HepG2 (cell line): ENCODE data around the gene L2HGDH. TPM values are rescaled to one million over a fixed set of nuclear protein-coding genes. Genes with fewer than 3 reads are reported as not detected.

Experiments
- ATAC-seq: fragments of 200-7000 bp; cut with Tn5 transposase; 3 replicates; pipeline ENCODE4 v1.9.1; 2020; ENCODE audit warnings: mild to moderate bottlenecking, moderate library complexity
- BruUV-seq: library from RNA; stranded (reverse); fragments of 400-500 nt; replicated peaks from 2 replicates; lab custom pipeline; 2021; lab: Mats Ljungman, UMichigan
- CTCF ChIA-PET: fragments of 300-600 bp; formaldehyde crosslinking; extraction: SDS; loops from one replicate; lab custom pipeline; 2021; ENCODE audit warnings: low total read pairs, inconsistent platforms, low intra/inter-chr PET ratio; lab: Yijun Ruan, JAX
- POLR2A ChIA-PET: fragments of 350-600 bp; sonication (Branson Sonifier 250); formaldehyde crosslinking; loops from one replicate; lab custom pipeline; 2020; ENCODE audit warnings: antibody characterized with exemption, inconsistent platforms; lab: Yijun Ruan, JAX
- DNase-seq: peaks from one replicate; pipeline ENCODE4 v3.0.0-alpha.2; 2015; ENCODE audit warnings: low spot score
- FAIRE-seq: peaks from 3 replicates; lab custom pipeline; 2011; peaks lifted over from hg19 to GRCh38; lab: Jason Lieb, UNC
- H2AFZ ChIP-seq: one replicate; pipeline ENCODE4 v1.6.1; 2011; ENCODE audit warnings: low read length, inconsistent platforms
- H3K27ac ChIP-seq: fragments of 300-600 bp; 3 replicates; pipeline ENCODE4 v1.8.0; 2011; ENCODE audit warnings: mixed run types, mild to moderate bottlenecking, mixed read lengths, low read length, inconsistent platforms; ENCODE audit not compliant: insufficient read depth; ENCODE audit errors: extremely low read length
- H3K27me3 ChIP-seq, 2 experiments: fragments of 200-600 bp in 1 of 2; 2 replicates in 1 of 2; 3 replicates in 1 of 2; pipeline versions ENCODE4 v1.6.0 to v1.8.0; 2011; ENCODE audit warnings: low read length in 2 of 2, mild to moderate bottlenecking in 2 of 2, moderate library complexity in 2 of 2, inconsistent platforms in 1 of 2; ENCODE audit not compliant: insufficient read depth in 2 of 2, control insufficient read depth in 1 of 2
- H3K36me3 ChIP-seq, 2 experiments: fragments of 200-600 bp in 1 of 2; replicated peaks in 1 of 2; 2 replicates in 1 of 2; 3 replicates in 1 of 2; pipeline versions ENCODE4 v1.5.1 to v1.8.0; 2011; ENCODE audit warnings: low read length in 2 of 2, inconsistent platforms in 1 of 2; ENCODE audit not compliant: insufficient read depth in 2 of 2, control insufficient read depth in 1 of 2
- H3K4me1 ChIP-seq: 2 replicates; pipeline ENCODE4 v1.5.1; 2012; ENCODE audit warnings: low read length, inconsistent platforms; ENCODE audit not compliant: insufficient read depth
- H3K4me2 ChIP-seq: 2 replicates; pipeline ENCODE4 v1.6.0; 2011; ENCODE audit warnings: low read depth, low read length, inconsistent platforms
- H3K4me3 ChIP-seq, 3 experiments: fragments of 200-600 bp in 1 of 3; sonication (generic), shearing (Covaris generic) in 1 of 3; replicated peaks in 1 of 3; 2 replicates each; pipeline ENCODE4 v1.5.1; 2011 to 2016; ENCODE audit warnings: low read length in 3 of 3, inconsistent platforms in 2 of 3, low read depth in 2 of 3, mild to moderate bottlenecking in 2 of 3, control low read depth in 1 of 3, mixed read lengths in 1 of 3; ENCODE audit not compliant: insufficient read depth in 1 of 3
- H3K79me2 ChIP-seq: one replicate; pipeline ENCODE4 v1.6.1; 2011; ENCODE audit warnings: low read length, inconsistent platforms; ENCODE audit not compliant: insufficient read depth
- H3K9ac ChIP-seq: 2 replicates; pipeline ENCODE4 v1.6.0; 2011; ENCODE audit warnings: mild to moderate bottlenecking, low read depth, low read length, inconsistent platforms; ENCODE audit not compliant: insufficient read depth
- H3K9me3 ChIP-seq: 2 replicates; pipeline ENCODE4 v1.5.1; 2012; ENCODE audit warnings: mild to moderate bottlenecking, low read length
- H4K20me1 ChIP-seq: 2 replicates; pipeline ENCODE4 v1.6.0; 2011; ENCODE audit warnings: inconsistent platforms, mild to moderate bottlenecking, low read length, moderate library complexity; ENCODE audit not compliant: insufficient read depth
- GPN1 ChIP-seq: sonication (generic); formaldehyde crosslinking; IDR thresholded peaks from 2 replicates; pipeline ENCODE4 v1.5.1; 2020; ENCODE audit warnings: missing genetic modification reagents, borderline replicate concordance
- HDAC2 ChIP-seq: sonication (generic); formaldehyde crosslinking; IDR thresholded peaks from 2 replicates; pipeline ENCODE4 v1.4.0; 2020; ENCODE audit warnings: missing genetic modification reagents
- KDM5A ChIP-seq: fragments of 200-600 bp; sonication (generic); IDR thresholded peaks from 2 replicates; pipeline ENCODE4 v1.7.0; 2018; ENCODE audit warnings: antibody characterized with exemption, mild to moderate bottlenecking, low read length, borderline replicate concordance
- MXD4 ChIP-seq: IDR thresholded peaks from 2 replicates; pipeline ENCODE4 v1.6.1; 2016; ENCODE audit warnings: mild to moderate bottlenecking, missing biosample characterization, missing genetic modification reagents
- PLSCR1 ChIP-seq: sonication (generic); formaldehyde crosslinking; IDR thresholded peaks from 2 replicates; pipeline ENCODE4 v1.5.0; 2020; ENCODE audit warnings: missing genetic modification reagents, mild to moderate bottlenecking, borderline replicate concordance
- RERE ChIP-seq: IDR thresholded peaks from 2 replicates; pipeline ENCODE4 v1.6.1; 2016; ENCODE audit warnings: low read depth, missing genetic modification reagents, missing compliant biosample characterization
- RORA ChIP-seq: sonication (generic); formaldehyde crosslinking; IDR thresholded peaks from 2 replicates; pipeline ENCODE4 v1.5.0; 2020; ENCODE audit warnings: mild to moderate bottlenecking, missing genetic modification reagents, moderate library complexity
- SMARCC2 ChIP-seq: fragments of 450-650 bp; IDR thresholded peaks from 2 replicates; pipeline ENCODE4 v1.6.1; 2017; ENCODE audit warnings: antibody characterized with exemption, mild to moderate bottlenecking
- SP5 ChIP-seq: IDR thresholded peaks from 2 replicates; pipeline ENCODE4 v1.6.1; 2016; ENCODE audit warnings: low read depth, borderline replicate concordance
- ZFY ChIP-seq: sonication (generic); formaldehyde crosslinking; IDR thresholded peaks from 2 replicates; pipeline ENCODE4 v1.4.0; 2020; ENCODE audit warnings: missing genetic modification reagents
- ZNF317 ChIP-seq: sonication (generic); formaldehyde crosslinking; IDR thresholded peaks from 2 replicates; pipeline ENCODE4 v1.5.0; 2020; ENCODE audit warnings: mild to moderate bottlenecking, missing genetic modification reagents
- WGBS: methylation state at CpG from one replicate; pipeline ENCODE4 v1.1.6; 2017; ENCODE audit warnings: low lambda C conversion rate; 5-methylcytosine and 5-hydroxymethylcytosine counted together
- in situ Hi-C: cut with HindIII; loops from 2 replicates; pipeline ENCODE4 v1.10.0; 2017; ENCODE audit warnings: low pct_unique_long_range_greater_than_20kb; ENCODE audit not compliant: extremely low pct_ligation_motif_present
- intact Hi-C: fragments of 100-400 bp; cut with micrococcal nuclease; formaldehyde crosslinking; loops from one replicate; pipeline ENCODE4 v1.10.0; 2022; ENCODE audit not compliant: unreplicated experiment
- polyA plus RNA-seq, 8 experiments: library from polyadenylated mRNA; depleted of rRNA in 3 of 8; stranded (reverse) in 7 of 8; unstranded in 1 of 8; fragments of >200 nt; fragmentation: Illumina TruSeq in 4 of 8; extraction: Trizol in 4 of 8; gene quantifications; 2 replicates each; pipeline versions ENCODE4 v1.2.1 to v1.2.3, GENCODE V29; 2011 to 2016; ENCODE audit warnings: low read depth in 4 of 8, missing spikeins in 1 of 8, mixed read lengths in 1 of 8; ENCODE audit not compliant: insufficient read depth in 1 of 8
- total RNA-seq, 5 experiments: library from RNA; depleted of rRNA; stranded (reverse); fragments of >200 nt; fragmentation: Illumina TruSeq; extraction: Trizol; gene quantifications; 2 replicates each; pipeline ENCODE4 v1.2.3, GENCODE V29; 2016; ENCODE audit warnings: low read depth in 1 of 5

The L2HGDH gene
- total and polyA plus RNA-seq, 2 of the 13 experiments (the other 11 are each of a cell fraction or from before 2014, with no cell fraction given) = 3.3 to 5.0 TPM

GRCh38 chr14:50345846-50346422 lies 33.9 kb upstream of the L2HGDH start (continued):
- no peak for TF ChIP-seq RERE (CRISPR knock-in tag)
- TF ChIP-seq, all 625 proteins: peak for 0

- Histone ChIP-seq H3K9ac (no peak overlapping the region), H3K27me3 (no peaks in the 10 kb centered on the region), H3K27ac (no peak overlapping the region), H3K79me2 (no peaks in the 10 kb centered on the region), H3K9me3 (no peaks in the 10 kb centered on the region), H3K4me3 (no peak overlapping the region), H2AFZ (no peak overlapping the region), H3K4me2 (no peak overlapping the region), H3K4me1 (peaks cover 24% of the 10 kb centered on the region), H3K36me3 (no peaks in the 10 kb centered on the region), H4K20me1 (no peaks in the 10 kb centered on the region)
- intact Hi-C loops (loop anchor here (5.0 kb wide), 1 partner anchor 187 kb away; the partner anchor contains the start of gene MAP4K5), in situ Hi-C loops (no loop called here)
- ATAC-seq = no peak
- no peak for TF ChIP-seq KDM5A
- no peak for TF ChIP-seq ZFY (CRISPR knock-in tag)
- no peak for TF ChIP-seq RORA (CRISPR knock-in tag)
- no peak for TF ChIP-seq PLSCR1
- TF ChIP-seq HDAC2 = no peak
- no peak for TF ChIP-seq SP5 (CRISPR knock-in tag)
- no peak for TF ChIP-seq GPN1
- TF ChIP-seq SMARCC2 = no peak
- no peak for TF ChIP-seq ZNF317 (CRISPR knock-in tag)
- TF ChIP-seq MXD4 (CRISPR knock-in tag) = no peak
- POLR2A ChIA-PET = no interaction called here
- DNase-seq = no peak
- no TSS peak for BruUV-seq
- CTCF ChIA-PET = no interaction called here
- WGBS = 62% methylated on average over 4 of the region's 4 CpGs
- FAIRE-seq = no peak
These were observed 33.0 kb upstream of the L2HGDH start for GRCh38 chr14:50344876-50345563.
